HCT116 (cell line): ENCODE measurements around the gene ZNF708. TPM values are rescaled to one million over a fixed set of nuclear protein-coding genes. Genes with fewer than 3 reads are reported as not detected.
"Not testable (repeated sequence)": the region's sequence is repeated elsewhere in the genome, so short reads cannot be mapped to it uniquely, and the experiment has no call there.

Experiments
- ATAC-seq: fragments of 200-7000 bp; cut with Tn5 transposase; 2 replicates; pipeline ENCODE4 v1.9.1; 2020; ENCODE audit warnings: mild to moderate bottlenecking, moderate library complexity
- BruUV-seq: library from RNA; stranded (reverse); fragments of 400-500 nt; replicated peaks from 2 replicates; lab custom pipeline; 2021; lab: Mats Ljungman, UMichigan
- CTCF ChIA-PET: fragments of 300-600 bp; sonication (Branson Sonifier 250); formaldehyde crosslinking; loops from one replicate; lab custom pipeline; 2021; ENCODE audit warnings: antibody characterized with exemption; lab: Charles Lee
- POLR2A ChIA-PET: fragments of 300-600, 350-600 bp; sonication (Branson Sonifier 250); formaldehyde crosslinking; loops from one replicate; lab custom pipeline; 2021; ENCODE audit warnings: antibody characterized with exemption; lab: Charles Lee
- RAD21 ChIA-PET, 2 experiments: fragments of 300-600 bp; sonication (Branson Sonifier 250); formaldehyde crosslinking; loops; one replicate each; lab custom pipeline; 2023; ENCODE audit warnings: low total read pairs in 2 of 2; ENCODE audit not compliant: uncharacterized antibody in 2 of 2, unreplicated experiment in 2 of 2, low non-redundant PET in 1 of 2; lab: Charles Lee
- DNase-seq: peaks from one replicate; pipeline ENCODE4 v3.0.0-alpha.2; 2010; ENCODE audit warnings: low read depth, low spot score
- H2AFZ ChIP-seq: fragments of 200-600 bp; shearing (Covaris generic), sonication (generic); 2 replicates; pipeline ENCODE4 v1.6.1; 2017; ENCODE audit warnings: low read depth, mixed run types, mixed read lengths, antibody characterized with exemption, low read length; ENCODE audit not compliant: poor library complexity, severe bottlenecking
- H3K27ac ChIP-seq: 2 replicates; pipeline ENCODE4 v1.5.1; 2012; ENCODE audit warnings: low read depth, low read length
- H3K27me3 ChIP-seq: fragments of 200-600 bp; sonication (generic); 2 replicates; pipeline ENCODE4 v1.6.1; 2016; ENCODE audit warnings: mixed run types, low read length, mixed read lengths; ENCODE audit not compliant: insufficient read depth
- H3K36me3 ChIP-seq, 2 experiments: fragments of 200-500 bp in 1 of 2; fragments of 200-600 bp in 1 of 2; sonication (Bioruptor generic) in 1 of 2; sonication (generic) in 1 of 2; 2 replicates each; pipeline versions ENCODE4 v1.5.1 to v1.6.1; 2014 to 2016; ENCODE audit warnings: low read length in 2 of 2, inconsistent platforms in 1 of 2, mixed read lengths in 1 of 2, mixed run types in 1 of 2; ENCODE audit not compliant: insufficient read depth in 2 of 2, control insufficient read depth in 1 of 2
- H3K4me1 ChIP-seq, 2 experiments: fragments of 200-600 bp in 1 of 2; sonication (generic) in 1 of 2; 2 replicates each; pipeline versions ENCODE4 v1.5.1 to v1.6.1; 2012 to 2017; ENCODE audit warnings: low read length in 2 of 2, inconsistent platforms in 1 of 2, mild to moderate bottlenecking in 1 of 2, mixed read lengths in 1 of 2, mixed run types in 1 of 2, moderate library complexity in 1 of 2; ENCODE audit not compliant: insufficient read depth in 2 of 2, control insufficient read depth in 1 of 2
- H3K4me2 ChIP-seq: fragments of 200-600 bp; sonication (generic); 2 replicates; pipeline ENCODE4 v1.6.1; 2017; ENCODE audit warnings: mixed run types, low read length, mixed read lengths
- H3K4me3 ChIP-seq, 2 experiments: fragments of 200-600 bp in 1 of 2; sonication (generic) in 1 of 2; replicated peaks in 1 of 2; 2 replicates each; pipeline ENCODE4 v1.5.1; 2011 to 2016; ENCODE audit warnings: low read length in 2 of 2, control low read depth in 1 of 2, low read depth in 1 of 2, mild to moderate bottlenecking in 1 of 2, mixed read lengths in 1 of 2, mixed run types in 1 of 2
- H3K79me2 ChIP-seq: fragments of 200-600 bp; sonication (generic); 2 replicates; pipeline ENCODE4 v1.6.1; 2017; ENCODE audit warnings: mild to moderate bottlenecking, mixed run types, low read length, moderate library complexity, mixed read lengths; ENCODE audit not compliant: insufficient read depth
- H3K9ac ChIP-seq: fragments of 200-600 bp; sonication (generic); 2 replicates; pipeline ENCODE4 v1.6.1; 2016; ENCODE audit warnings: low read length, mixed read lengths
- H3K9me2 ChIP-seq: fragments of 200-600 bp; sonication (generic), shearing (Covaris generic); 2 replicates; pipeline ENCODE4 v1.6.1; 2017; ENCODE audit warnings: mixed run types, mild to moderate bottlenecking, moderate library complexity; ENCODE audit not compliant: insufficient read depth
- H3K9me3 ChIP-seq, 2 experiments: fragments of 200-500 bp in 1 of 2; fragments of 200-600 bp in 1 of 2; sonication (Bioruptor generic) in 1 of 2; sonication (generic) in 1 of 2; 2 replicates each; pipeline ENCODE4 v1.6.1; 2014 to 2017; ENCODE audit warnings: low read length in 2 of 2, mixed read lengths in 2 of 2, inconsistent platforms in 1 of 2, low read depth in 1 of 2, mild to moderate bottlenecking in 1 of 2, mixed run types in 1 of 2, moderate library complexity in 1 of 2; ENCODE audit not compliant: control insufficient read depth in 1 of 2, insufficient read depth in 1 of 2
- H4K20me1 ChIP-seq: fragments of 200-600 bp; sonication (generic), shearing (Covaris generic); 2 replicates; pipeline ENCODE4 v1.6.1; 2017; ENCODE audit warnings: mixed run types, mild to moderate bottlenecking, moderate library complexity; ENCODE audit not compliant: insufficient read depth
- POLR2A ChIP-seq: IDR thresholded peaks from 2 replicates; pipeline ENCODE4 v1.7.0; 2011; ENCODE audit warnings: borderline replicate concordance; ENCODE audit not compliant: insufficient read depth, insufficient read length; ENCODE audit errors: extremely low read depth
- SIN3A ChIP-seq: IDR thresholded peaks from 2 replicates; pipeline ENCODE4 v1.6.1; 2012; ENCODE audit warnings: low read depth
- YY1 ChIP-seq: IDR thresholded peaks from 2 replicates; pipeline ENCODE4 v1.6.1; 2011; ENCODE audit warnings: low read length, low read depth, moderate library complexity, mild to moderate bottlenecking; ENCODE audit not compliant: insufficient replicate concordance; ENCODE audit errors: extremely low read depth
- ZNF274 ChIP-seq: fragments of 200-500 bp; sonication (Bioruptor generic); IDR thresholded peaks from 2 replicates; pipeline ENCODE4 v1.6.1; 2014; ENCODE audit warnings: mild to moderate bottlenecking, low read depth, low read length, inconsistent platforms
- intact Hi-C: fragments of 100-400 bp; cut with micrococcal nuclease; formaldehyde crosslinking; loops from 2 replicates; pipeline ENCODE4 v1.10.0; 2022
- total RNA-seq: library from RNA; stranded (reverse); gene quantifications from one replicate; pipeline ENCODE4 v1.2.1, GENCODE V29; 2021; ENCODE audit not compliant: unreplicated experiment
- TF ChIP-seq, protein P1 (sequence below): IDR thresholded peaks from 2 replicates; pipeline ENCODE4 v1.6.1; 2012
- TF ChIP-seq, protein P2 (sequence below), 3 experiments: fragments of 200-600 bp in 1 of 3; sonication (generic) in 1 of 3; IDR thresholded peaks in 2 of 3; conservative IDR thresholded peaks in 1 of 3; 2 replicates each; pipeline ENCODE4 v1.5.1; 2012 to 2017; ENCODE audit warnings: low read depth in 2 of 3, low read length in 2 of 3, antibody characterized with exemption in 1 of 3, borderline replicate concordance in 1 of 3, control low read depth in 1 of 3, mild to moderate bottlenecking in 1 of 3, mixed read lengths in 1 of 3, mixed run types in 1 of 3, moderate library complexity in 1 of 3; ENCODE audit not compliant: insufficient read depth in 1 of 3

Gene ZNF708
- total RNA-seq, 1 experiment from 2014 or later, result 5.3 TPM

DNA sequence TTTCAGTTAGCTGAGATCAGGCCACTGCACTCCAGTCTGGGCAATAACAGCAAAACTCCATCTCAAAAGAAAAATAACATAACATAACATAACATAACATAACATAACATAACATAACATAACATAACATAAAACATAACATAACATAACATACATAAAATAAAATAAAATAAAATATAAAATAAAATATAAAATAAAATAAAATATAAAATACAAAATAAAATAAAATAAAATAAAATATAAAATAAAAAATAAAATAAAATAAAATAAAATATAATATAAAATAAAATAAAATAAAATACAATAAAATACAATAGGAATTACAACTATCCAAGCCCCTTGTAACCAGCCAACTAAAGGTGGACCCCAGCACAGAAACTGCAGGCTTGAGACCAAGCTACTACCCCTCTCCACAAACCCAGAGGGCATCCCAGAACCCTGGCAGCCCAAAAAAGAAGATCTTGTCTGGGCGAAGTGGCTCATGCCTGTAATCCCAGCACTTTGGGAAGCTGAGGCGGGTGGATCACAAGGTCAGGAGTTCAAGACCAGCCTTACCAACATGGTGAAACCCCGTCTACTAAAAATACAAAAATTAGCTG is 22.2 kb downstream of the ZNF708 start:
- H3K79me2 ChIP-seq, RAD21 ChIA-PET, BruUV-seq: not testable (repeated sequence)

DNA sequence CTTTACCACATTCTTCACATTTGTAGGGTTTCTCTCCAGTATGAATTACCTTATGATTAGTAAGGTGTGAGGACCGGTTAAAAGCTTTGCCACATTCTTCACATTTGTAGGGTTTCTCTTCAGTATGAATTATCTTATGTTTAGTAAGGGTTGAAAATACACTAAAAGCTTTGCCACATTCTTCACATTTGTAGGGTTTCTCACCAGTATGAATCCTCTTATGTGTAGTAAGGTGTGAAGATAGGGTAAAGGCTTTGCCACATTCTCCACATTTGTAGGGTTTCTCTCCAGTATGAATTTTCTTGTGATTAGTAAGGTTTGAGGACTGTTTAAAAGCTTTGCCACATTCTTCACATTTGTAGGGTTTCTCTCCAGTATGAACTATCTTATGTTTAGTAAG is 35.4 kb downstream of the ZNF708 start:
- H3K36me3 ChIP-seq, BruUV-seq, H4K20me1 ChIP-seq, H3K9ac ChIP-seq, H3K79me2 ChIP-seq, POLR2A ChIA-PET, RAD21 ChIA-PET, H3K27ac ChIP-seq, H3K4me3 ChIP-seq, H3K4me1 ChIP-seq, intact Hi-C loops, H3K9me2 ChIP-seq, H3K27me3 ChIP-seq, H3K4me2 ChIP-seq, CTCF ChIA-PET, DNase-seq, H2AFZ ChIP-seq, ATAC-seq: not testable (repeated sequence)
- peaks cover 10 to 12% of the 10 kb centered on the region in 2 experiments; a peak in 3 of 4 replicates for H3K9me3 ChIP-seq
- TF ChIP-seq ZNF274, result peak; percentile 31; the same call in 1 of the 2 replicates

More for the DNA sequence above, 22.2 kb downstream of the ZNF708 start:
- POLR2A ChIA-PET, H3K4me3 ChIP-seq, ATAC-seq, H2AFZ ChIP-seq, H3K36me3 ChIP-seq, H3K9me2 ChIP-seq, H3K4me1 ChIP-seq, H3K27me3 ChIP-seq, H3K27ac ChIP-seq, CTCF ChIA-PET, H3K4me2 ChIP-seq, H4K20me1 ChIP-seq, intact Hi-C loops, H3K9ac ChIP-seq, DNase-seq, H3K9me3 ChIP-seq: not testable (repeated sequence)

DNA sequence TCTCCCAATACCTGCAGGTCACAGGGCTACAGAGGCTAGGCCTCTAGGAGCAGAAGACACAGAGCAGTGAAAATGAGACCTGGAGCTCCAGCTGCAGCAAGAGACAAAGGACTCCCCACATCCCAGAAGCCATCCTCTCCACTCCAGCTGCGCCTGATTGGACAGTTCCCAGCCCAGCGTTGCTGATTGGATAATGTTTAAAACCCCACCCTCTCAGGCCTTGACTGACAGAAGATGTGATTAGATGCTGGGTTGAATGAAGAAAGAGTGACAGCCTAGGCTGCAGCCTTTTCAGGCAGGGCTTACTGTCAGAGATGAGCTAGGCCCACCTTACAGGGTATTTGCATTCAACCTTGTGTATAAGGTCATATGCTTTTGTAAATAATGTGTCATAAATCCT is 59.4 kb downstream of the ZNF708 start:
- DNase-seq (no peak), ATAC-seq (no peak)
- Histone ChIP-seq H4K20me1 (no peaks in the 10 kb centered on the region), H3K9me3 (peaks cover 0 to 11% of the 10 kb centered on the region in 2 experiments; a peak in 1 of 4 replicates), H2AFZ (no peak overlapping the region), H3K79me2 (no peaks in the 10 kb centered on the region), H3K36me3 (no peaks in the 10 kb centered on the region), H3K27me3 (no peaks in the 10 kb centered on the region), H3K4me1 (no peaks in the 10 kb centered on the region), H3K4me3 (no peak overlapping the region), H3K27ac (no peak overlapping the region), H3K4me2 (no peak overlapping the region), H3K9me2 (no peaks in the 10 kb centered on the region), H3K9ac (no peak overlapping the region)
- ChIA-PET POLR2A (no interaction called here), RAD21 (no interaction called here), CTCF (no interaction called here)
- no peak for TF ChIP-seq SIN3A
- no peak for TF ChIP-seq POLR2A
- TF ChIP-seq, protein P1, sequence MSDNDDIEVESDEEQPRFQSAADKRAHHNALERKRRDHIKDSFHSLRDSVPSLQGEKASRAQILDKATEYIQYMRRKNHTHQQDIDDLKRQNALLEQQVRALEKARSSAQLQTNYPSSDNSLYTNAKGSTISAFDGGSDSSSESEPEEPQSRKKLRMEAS, result no peak
- TF ChIP-seq, protein P2, sequence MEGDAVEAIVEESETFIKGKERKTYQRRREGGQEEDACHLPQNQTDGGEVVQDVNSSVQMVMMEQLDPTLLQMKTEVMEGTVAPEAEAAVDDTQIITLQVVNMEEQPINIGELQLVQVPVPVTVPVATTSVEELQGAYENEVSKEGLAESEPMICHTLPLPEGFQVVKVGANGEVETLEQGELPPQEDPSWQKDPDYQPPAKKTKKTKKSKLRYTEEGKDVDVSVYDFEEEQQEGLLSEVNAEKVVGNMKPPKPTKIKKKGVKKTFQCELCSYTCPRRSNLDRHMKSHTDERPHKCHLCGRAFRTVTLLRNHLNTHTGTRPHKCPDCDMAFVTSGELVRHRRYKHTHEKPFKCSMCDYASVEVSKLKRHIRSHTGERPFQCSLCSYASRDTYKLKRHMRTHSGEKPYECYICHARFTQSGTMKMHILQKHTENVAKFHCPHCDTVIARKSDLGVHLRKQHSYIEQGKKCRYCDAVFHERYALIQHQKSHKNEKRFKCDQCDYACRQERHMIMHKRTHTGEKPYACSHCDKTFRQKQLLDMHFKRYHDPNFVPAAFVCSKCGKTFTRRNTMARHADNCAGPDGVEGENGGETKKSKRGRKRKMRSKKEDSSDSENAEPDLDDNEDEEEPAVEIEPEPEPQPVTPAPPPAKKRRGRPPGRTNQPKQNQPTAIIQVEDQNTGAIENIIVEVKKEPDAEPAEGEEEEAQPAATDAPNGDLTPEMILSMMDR (IDR thresholded peaks at IDR 0.05 in 2 of 3, conservative IDR thresholded peaks at IDR 0.05 in 1 of 3; ENCODE audit: borderline replicate concordance in 1 of 3, insufficient read depth in 1 of 3, low read depth in 2 of 3, low read length in 2 of 3), result no peak
- TF ChIP-seq YY1, result no peak
- no TSS peak for BruUV-seq
- intact Hi-C loops, result no loop called here
